ENCODE results near the gene INO80C.

The INO80C gene

GRCh38 chr18:35454803-35455202 is 43.0 kb downstream of the INO80C start:
- TF ChIP-seq CTCF (IDR thresholded peaks at IDR 0.05): no peak

- no peak for TF ChIP-seq CTCF (IDR thresholded peaks at IDR 0.05)
Observed at GRCh38 chr18:35451916-35452315, 45.8 kb downstream of the INO80C start.

- no peak for TF ChIP-seq CTCF (IDR thresholded peaks at IDR 0.05)
Observed at GRCh38 chr18:35451032-35451431, 46.7 kb downstream of the INO80C start.

- no peak for TF ChIP-seq CTCF (IDR thresholded peaks at IDR 0.05)
Observed at GRCh38 chr18:35444636-35445035, 53.1 kb downstream of the INO80C start.

- TF ChIP-seq CTCF (IDR thresholded peaks at IDR 0.05): no peak
Observed at GRCh38 chr18:35443847-35444246, 53.9 kb downstream of the INO80C start.

GRCh38 chr18:35443434-35443833 is 54.3 kb downstream of the INO80C start:
- no peak for TF ChIP-seq CTCF (IDR thresholded peaks at IDR 0.05)

GRCh38 chr18:35442701-35443100 is 55.1 kb downstream of the INO80C start:
- no peak for TF ChIP-seq CTCF (IDR thresholded peaks at IDR 0.05)

GRCh38 chr18:35441857-35442595 is 55.7 kb downstream of the INO80C start:
- no peak for TF ChIP-seq CTCF (IDR thresholded peaks at IDR 0.05)
